ENCODE data around the gene MYMK.
"Not testable (repeated sequence)": the region's sequence is repeated elsewhere in the genome, so short reads cannot be mapped to it uniquely, and the experiment has no call there.

Gene MYMK, protein sequence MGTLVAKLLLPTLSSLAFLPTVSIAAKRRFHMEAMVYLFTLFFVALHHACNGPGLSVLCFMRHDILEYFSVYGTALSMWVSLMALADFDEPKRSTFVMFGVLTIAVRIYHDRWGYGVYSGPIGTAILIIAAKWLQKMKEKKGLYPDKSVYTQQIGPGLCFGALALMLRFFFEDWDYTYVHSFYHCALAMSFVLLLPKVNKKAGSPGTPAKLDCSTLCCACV

DNA sequence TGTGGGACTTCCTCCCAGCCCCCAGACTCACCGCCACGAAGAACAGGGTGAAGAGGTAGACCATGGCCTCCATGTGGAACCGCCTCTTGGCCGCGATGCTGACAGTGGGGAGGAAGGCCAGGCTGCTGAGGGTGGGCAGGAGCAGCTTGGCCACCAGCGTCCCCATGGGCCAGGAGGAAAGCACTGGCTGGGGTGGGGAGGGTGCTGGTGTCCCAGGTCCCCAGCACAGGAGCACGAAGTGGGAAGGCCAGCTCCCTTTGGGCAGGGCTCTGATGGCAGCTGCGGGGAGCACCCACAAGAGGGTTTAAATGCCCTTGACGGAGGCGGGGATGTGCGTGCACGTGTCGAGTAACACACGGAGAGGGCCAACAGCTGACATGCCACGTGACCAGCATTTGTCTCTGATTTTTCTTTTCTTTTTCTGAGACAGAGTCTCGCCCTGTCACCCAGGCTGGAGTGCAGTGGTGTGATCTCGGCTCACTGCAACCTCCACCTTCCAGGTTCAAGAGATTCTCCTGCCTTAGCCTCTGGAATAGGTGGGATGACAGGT is at the start of gene MYMK:
TSS of gene MYMK (minus strand) at position 281 of the 550 bp plus-strand sequence. CDS start at position 166, 115 bp downstream.
- DNase-seq (ENCODE audit: extremely low read depth in 1 of 2, low read depth in 1 of 2), result no peak

DNA sequence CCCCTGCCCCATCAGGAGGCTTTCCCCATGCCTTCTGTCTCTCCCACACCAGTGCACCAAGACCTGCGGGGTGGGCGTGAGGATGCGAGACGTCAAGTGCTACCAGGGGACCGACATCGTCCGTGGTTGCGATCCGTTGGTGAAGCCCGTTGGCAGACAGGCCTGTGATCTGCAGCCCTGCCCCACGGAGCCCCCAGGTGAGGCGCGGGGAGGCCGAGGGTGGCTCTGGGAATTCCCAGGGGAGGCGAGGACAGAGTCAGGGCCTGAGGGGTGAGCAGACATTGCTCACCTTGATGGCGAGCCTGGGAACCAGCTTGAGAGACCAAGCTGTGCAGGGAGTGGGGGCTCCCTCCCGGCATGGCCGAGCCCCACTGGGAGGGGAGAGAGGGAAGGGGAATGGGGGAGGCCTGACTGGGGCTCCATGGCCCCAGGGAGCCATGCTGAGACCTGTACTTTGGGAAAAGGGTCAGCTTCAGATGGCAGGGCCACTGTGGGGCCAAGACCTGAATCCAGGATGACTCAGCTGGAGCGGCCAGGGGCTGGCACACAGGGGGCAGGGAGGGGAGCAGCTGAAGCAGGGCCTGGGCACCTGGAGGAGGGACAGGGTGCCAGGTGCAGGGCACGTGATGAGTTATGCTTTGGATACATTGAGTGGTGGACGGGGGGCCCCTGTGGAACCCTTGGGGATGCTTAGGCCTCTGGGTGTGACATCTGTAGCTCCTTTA is 49.2 kb upstream of the MYMK start:
- DNase-seq (ENCODE audit: extremely low read depth in 1 of 2, low read depth in 1 of 2), result no peak

DNA sequence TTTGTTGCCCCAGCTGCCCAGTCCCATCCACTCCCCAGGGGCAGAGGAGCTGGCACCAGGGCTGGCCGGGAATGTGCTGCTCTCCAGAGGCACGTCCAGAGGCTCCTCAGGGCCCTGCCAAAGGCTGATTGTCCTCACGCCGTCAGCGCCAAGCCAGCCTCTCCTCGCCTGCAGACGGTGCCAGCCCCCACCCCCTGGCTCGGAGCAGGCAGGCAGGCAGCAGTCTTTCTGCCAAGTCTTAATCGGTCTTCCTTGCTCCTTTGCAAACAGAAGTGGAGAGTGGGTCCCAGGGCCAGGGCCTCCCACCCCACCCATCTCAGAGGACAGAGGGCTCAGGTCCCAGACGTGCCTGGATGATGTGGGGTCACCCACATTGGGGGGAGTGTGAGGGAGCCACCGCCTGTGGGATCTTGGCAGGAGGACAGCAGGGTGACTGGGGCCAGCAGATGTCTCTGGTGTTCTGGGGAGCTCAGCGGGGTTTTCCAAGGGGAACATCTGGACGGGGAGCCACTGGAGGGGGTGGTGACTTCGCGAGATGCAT is 48.1 kb upstream of the MYMK start:
- DNase-seq (ENCODE audit: extremely low read depth in 1 of 2, low read depth in 1 of 2), result no peak

DNA sequence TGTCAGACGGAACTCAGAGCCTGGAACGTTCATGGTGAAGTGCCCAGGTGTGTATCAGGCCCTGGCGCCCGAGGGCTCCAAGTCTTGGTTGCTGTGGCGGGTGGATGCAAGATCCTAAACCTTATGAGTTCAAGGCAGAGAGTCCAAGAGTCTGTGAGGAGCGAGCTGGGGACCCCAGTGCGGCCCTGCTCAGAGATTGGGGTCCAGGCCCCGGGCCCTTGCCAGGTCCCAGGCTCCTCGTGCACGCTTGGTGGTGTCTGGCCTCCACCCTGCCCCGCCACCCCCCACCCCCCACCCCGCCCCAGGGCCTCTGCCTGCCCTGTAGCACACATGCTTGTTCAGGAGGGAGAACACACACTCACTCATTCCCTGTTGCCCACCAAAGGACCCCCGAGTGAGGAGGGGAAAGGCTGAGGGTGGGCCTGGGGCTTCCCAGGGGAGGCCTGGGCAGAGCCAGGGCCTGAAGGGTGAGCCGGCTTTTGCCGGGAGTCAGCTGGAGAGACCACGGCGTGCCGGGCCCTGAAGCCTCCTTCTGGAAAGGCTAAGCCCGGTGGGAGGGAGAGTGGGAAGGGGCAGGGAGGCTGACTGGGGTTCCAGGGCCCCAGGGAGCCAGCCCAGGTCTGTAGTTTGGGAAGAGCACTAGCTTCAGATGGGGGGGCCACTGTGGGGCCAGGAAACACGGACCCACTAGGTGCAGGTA is 47.3 kb upstream of the MYMK start:
- no peak for DNase-seq (ENCODE audit: extremely low read depth in 1 of 2, low read depth in 1 of 2)

DNA sequence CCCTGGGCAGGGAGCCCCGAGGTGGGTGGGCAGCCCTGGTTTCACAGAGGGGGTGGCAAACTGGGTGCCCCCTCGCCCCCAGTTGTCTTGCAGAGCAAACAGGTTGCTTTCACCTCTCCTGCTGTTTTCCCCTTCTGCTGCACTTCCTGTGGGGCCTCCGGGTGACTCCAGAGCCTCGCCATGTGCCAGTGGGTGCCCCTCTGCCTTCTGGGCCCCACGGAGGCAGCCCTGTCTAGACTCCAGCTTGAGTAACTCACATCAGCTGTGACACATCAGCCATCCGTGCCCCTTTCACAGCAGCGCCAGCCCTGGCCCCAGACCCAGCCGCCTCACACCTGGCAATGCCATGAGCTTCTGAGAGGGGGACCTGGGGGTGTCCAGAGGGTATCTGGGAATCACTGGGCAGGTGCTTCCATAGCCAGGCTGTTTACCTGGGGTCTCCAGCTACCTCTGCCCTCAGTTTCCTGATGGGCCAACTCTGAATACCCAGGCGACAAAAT is 46.7 kb upstream of the MYMK start:
- DNase-seq (ENCODE audit: extremely low read depth in 1 of 2, low read depth in 1 of 2), result no peak

DNA sequence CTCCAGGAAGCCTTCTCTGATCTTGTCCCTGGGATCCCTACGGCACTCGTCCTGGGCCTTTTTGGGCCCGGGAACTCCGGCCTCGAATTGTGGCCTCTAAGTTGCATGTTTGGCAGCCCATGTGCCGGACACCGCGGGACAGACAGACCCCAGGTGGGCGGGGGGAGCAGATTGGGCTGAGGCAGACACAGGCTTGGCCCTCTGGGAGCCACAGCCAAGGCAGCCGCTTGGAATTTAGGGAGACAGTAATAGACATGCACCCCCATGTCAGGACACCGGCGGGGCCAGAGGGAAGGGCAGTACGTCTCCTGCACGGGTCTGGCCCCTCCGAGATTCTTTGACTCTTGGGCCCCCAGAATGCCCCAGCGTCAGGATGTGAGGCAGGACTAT is 45.9 kb upstream of the MYMK start:
- no peak for DNase-seq (ENCODE audit: extremely low read depth in 1 of 2, low read depth in 1 of 2)

DNA sequence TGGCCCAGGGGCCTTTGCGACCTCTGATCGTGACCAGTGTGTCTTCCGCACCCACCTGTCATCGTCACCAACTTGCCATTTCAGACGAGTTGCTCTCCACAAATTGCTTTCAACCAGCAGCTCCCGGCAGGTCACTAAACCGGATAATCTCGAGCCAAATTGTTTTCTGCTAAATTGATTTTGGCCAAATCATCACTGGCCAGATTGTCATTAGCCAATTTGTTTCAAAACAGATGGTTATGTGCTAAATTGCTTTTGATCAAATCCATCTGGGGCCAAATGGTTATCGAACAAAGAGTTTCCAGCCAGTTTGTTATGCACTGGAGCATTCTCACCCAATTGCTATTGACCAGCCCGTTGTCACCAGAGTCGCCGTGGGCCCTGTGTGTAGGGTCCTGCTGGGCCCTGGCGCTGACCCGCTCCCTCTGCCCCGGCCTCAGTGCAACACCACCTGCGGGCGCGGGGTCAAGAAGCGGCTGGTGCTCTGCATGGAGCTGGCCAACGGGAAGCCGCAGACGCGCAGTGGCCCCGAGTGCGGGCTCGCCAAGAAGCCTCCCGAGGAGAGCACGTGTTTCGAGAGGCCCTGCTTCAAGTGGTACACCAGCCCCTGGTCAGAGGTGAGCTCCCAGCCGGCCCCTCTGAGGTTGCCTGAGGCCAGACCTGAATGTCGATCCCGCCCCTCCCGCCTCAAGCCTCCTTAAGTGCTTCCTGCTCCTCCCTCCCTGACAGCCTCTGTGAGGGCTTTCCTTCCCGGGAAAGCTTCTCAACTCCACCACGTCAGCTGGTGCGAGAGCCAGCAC is 45.3 kb upstream of the MYMK start:
- no peak for DNase-seq (ENCODE audit: extremely low read depth in 1 of 2, low read depth in 1 of 2)

DNA sequence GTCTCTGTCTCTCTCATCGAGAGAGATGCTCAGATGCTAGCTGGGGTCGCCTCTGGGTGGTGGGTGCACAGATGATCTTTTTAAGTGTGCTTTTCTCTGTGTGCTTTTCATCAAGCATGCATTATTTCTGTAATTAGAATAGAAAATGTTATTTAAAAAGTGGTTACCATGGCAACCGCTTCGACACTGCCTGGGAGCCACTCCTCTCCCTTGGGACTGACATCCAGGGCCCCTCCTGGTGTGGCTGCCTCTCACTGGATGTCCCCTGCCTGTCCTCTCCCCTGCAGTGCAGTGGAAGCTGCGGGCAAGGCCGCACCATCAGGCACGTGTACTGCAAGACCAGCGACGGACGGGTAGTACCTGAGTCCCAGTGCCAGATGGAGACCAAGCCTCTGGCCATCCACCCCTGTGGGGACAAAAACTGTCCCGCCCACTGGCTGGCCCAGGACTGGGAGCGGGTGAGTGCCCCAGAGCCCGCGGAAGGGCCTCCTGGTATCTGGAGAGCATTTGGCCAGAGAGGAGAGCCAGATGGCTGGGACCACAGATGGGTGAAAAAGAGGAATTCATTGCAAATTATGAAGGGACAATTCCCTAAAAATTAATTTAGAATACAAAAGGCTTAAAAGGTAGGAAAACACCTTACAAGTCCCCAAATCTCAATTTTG is 44.5 kb upstream of the MYMK start:
- DNase-seq (ENCODE audit: extremely low read depth in 1 of 2, low read depth in 1 of 2), result no peak

DNA sequence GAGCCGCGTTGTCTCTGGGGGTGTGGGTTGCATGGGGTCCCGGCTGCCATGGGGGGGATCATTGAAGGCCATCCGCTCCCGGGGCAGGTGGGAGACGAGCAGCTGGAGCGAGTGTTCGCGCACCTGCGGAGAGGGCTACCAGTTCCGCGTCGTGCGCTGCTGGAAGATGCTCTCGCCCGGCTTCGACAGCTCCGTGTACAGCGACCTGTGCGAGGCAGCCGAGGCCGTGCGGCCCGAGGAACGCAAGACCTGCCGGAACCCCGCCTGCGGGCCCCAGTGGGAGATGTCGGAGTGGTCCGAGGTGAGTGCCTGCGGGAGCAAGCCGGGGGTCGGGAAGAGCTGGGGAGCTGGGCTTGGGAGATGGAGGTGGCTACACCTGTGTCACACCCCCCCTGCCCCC is 43.4 kb upstream of the MYMK start:
- no peak for DNase-seq (ENCODE audit: extremely low read depth in 1 of 2, low read depth in 1 of 2)

DNA sequence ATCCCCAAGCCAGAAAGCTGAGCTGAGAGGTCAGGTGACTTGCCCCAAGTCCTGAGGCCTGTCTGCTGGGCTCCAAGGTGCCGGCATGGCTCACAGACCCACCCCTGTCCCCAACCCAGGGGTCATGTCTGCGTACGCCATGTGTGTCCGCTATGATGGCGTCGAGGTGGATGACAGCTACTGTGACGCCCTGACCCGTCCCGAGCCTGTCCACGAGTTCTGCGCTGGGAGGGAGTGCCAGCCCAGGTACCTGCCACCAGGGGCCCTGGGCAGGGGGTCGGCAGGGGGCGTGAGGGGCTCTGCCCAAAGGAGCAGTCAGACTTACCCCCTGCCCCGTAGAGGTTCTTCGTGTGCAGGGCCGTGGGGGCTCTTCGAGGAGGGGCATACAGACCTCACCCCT is 42.1 kb upstream of the MYMK start:
- no peak for DNase-seq (ENCODE audit: extremely low read depth in 1 of 2, low read depth in 1 of 2)

DNA sequence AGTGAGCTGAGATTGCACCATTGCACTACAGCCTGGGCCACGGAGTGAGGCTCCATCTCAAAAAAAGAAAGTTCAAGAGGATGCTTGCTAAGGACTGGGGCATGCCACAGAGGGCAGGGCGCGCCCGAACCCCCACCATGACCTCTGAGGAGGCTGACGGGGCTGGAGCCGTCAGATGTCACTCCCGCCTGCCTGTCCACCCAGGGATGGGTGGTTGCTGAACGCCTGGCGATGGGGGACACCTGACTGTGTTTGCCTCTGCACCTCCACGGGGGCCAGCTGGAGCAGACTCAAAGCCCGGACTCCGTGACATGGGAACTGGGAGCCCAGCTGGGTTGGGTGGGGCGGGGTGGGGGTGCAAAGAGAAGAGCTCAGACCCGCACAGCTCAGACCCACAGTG is 41.6 kb upstream of the MYMK start:
- no peak for DNase-seq (ENCODE audit: extremely low read depth in 1 of 2, low read depth in 1 of 2)

DNA sequence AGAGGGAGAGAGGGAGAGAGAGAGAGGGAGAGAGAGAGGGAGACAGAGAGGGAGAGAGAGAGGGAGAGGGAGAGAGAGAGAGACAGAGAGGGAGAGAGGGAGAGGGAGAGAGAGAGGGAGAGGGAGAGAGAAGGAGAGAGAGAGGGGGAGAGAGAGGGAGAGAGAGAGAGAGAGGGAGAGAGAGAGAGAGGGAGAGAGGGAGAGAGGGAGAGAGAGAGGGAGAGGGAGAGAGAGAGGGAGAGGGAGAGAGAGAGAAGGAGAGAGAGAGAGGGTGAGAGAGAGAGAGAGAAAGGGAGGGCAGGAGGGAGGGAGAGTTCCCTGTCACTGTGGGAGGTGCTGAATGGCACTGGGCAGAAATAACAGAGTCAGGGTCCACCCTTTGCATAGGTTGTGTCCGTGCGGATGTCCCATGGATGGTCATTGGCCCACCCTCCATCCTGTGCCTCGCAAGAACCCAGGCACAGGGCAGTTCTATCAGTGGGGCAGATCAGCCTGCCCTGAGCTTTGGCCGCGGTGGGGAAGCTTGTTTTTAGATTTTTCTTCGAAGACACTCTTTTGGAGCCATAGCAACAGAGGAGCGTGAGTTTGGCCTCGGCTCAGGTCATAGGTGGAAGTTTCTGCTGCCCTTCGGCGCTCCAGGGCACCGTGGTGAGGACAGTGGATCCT is 39.8 kb upstream of the MYMK start:
- DNase-seq (ENCODE audit: extremely low read depth in 1 of 2, low read depth in 1 of 2), result no peak

DNA sequence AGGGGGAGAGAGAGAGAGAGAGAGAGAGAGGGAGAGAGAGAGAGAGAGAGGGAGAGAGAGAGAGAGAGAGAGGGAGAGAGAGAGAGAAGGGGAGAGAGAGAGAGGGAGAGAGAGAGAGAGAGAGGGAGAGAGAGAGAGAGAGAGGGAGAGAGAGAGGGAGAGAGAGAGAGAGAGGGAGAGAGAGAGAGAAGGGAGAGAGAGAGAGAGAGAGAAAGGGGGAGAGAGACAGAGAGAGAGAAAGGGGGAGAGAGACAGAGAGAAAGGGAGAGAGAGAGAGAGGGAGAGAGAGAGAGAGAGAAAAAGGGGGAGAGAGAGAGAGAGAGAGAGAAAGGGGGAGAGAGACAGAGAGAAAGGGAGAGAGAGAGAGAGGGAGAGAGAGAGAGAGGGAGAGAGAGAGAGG is 39.1 kb upstream of the MYMK start:
- DNase-seq (ENCODE audit: extremely low read depth in 1 of 2, low read depth in 1 of 2), result not testable (repeated sequence)

DNA sequence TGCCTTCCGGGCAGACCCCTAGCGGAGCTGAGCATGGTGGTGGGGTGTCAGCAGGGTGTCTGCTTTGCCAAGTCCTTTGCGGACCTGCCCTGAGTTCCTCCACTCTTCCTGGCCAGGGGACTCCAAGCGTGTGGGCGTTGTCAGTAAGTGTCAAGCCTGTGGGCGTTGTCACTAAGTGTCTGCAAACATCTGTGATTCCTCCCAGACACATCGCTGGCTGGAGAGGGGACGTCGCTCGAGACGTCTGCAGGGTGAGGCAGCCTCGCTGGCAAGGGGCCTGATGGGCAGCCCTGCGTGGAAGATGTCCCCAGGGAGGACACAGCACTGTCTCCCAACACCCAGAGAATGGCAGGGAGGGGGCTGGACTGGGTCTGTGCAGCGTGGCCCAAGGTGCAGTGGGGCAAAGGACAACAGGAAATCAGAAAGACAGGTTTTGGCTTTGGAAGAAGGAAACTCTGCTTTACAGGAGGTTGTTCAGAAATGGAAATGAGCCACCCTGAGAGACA is 38.6 kb upstream of the MYMK start:
- no peak for DNase-seq (ENCODE audit: extremely low read depth in 1 of 2, low read depth in 1 of 2)

DNA sequence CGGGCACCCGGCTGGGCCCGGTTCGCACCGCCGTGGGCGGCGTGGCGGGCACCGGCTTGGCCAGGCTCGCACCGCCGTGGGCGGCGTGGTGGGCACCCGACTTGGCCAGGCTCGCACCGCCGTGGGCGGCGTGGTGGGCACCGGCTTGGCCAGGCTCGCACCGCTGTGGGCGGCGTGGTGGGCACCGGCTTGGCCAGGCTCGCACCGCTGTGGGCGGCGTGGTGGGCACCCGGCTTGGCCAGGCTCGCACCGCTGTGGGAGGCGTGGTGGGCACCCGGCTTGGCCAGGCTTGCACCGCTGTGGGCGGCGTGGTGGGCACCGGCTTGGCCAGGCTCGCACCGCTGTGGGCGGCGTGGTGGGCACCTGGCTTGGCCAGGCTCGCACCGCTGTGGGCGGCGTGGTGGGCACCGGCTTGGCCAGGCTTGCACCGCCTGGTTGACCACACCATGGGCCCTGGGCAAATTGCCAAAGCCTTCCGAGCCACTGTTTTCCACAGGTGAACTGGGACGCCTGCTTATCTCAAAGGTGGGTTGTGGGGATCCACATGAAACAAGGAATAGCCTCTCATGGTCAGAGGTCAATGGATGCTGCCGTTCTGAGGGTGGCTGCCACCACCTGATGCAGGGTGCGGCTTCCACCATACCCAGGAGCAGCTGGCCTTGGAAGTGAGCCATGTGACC is 38.0 kb upstream of the MYMK start:
- DNase-seq (ENCODE audit: extremely low read depth in 1 of 2, low read depth in 1 of 2), result no peak

DNA sequence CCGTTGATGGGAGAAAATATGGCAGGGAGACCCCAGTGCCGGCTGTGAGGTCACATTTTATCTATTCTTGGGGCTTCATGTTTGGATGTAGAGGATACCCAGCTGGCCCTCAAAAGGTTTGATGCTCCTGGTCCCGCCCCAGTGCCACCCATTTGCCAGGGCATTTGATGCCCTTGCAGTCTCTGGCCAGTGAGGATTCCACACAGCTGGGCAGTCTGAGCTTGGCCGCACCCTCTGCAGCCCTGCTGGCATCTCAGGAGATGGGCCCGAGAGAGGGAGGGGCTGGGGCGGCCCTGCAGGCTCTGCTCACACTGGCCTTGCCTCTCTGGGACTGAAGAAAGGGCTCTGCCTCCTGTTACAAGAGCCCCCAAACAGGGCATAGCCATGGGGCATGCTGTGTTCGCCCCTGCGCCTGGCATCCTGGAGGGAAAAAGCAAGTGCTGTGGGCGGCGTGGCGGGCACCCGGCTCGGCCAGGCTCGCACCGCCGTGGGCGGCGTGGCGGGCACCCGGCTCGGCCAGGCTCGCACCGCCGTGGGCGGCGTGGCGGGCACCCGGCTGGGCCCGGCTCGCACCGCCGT is 37.3 kb upstream of the MYMK start:
- DNase-seq (ENCODE audit: extremely low read depth in 1 of 2, low read depth in 1 of 2), result no peak

DNA sequence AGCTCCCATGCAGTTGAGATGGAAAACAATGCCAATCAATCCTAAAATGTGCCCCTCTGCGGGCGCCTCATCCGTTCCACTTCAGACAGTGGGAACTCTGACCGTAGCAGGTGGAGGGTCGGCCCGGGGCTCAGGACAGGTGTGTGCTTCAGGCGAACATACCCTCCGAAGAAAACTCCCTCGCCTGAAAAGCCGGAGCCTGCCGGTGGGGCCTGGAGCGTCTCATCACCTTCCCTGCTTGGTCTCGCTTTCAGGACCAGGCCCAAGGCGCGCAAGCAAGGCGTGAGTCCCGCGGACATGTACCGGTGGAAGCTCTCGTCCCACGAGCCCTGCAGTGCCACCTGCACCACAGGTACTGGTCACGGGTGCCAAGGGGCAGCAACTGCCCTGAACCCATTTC is 36.2 kb upstream of the MYMK start:
- no peak for DNase-seq (ENCODE audit: extremely low read depth in 1 of 2, low read depth in 1 of 2)

DNA sequence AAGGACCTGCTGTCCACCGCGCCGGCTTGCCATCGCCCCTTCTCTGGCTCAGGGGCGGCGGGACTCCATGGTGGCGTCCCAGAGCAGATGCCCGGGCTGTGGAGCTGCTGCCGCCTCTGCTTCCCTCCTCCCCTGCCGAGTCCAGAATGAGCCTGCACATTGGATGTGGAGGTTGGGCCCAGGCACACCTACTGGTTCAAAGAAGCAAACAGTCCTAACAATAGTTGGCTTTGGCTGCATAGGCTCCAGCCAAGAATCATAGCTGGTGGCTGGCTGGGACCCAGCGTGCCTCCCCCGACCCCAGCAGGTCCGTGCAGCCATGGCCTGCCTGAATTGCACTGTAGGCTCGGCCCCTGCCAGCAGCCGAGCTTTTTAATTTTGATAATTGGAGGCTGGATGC is 35.6 kb upstream of the MYMK start:
- DNase-seq (ENCODE audit: extremely low read depth in 1 of 2, low read depth in 1 of 2), result no peak
